Stimulated activated CD8-positive, alpha-beta memory T cell treated with anti-CD3 and anti-CD28 coated beads, Interleukin-7, amount 100 ng/mL, for 1 hour (primary cell): ENCODE measurements around the gene VWA8.

Experiments used
- DNase-seq, 2 donors: peaks; one replicate each; pipeline ENCODE4 v3.0.0-alpha.2; 2020; ENCODE audit warnings: low read depth in 2 of 2

VWA8 gene

DNA sequence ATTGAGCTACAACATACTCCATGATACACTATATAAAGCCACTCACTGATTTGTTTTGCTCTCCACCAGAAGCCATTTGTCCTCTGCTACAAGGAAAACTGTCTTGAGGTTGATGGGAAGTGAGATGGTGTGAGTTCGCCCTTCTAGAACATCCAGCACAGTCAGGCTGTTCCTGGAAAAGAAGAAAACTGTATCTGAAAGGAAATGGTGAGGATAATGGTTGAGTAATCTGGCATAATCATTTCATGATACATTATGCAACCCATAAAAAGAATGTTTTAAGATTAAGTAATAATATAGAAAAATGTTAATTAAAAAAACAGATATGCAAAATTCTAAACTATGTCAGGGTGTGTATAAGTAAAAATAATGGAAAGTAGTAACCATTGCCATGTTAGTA, 269.6 kb downstream of the VWA8 start:
- no peak for DNase-seq

GRCh38 chr13:41682766-41683165, 278.1 kb downstream of the VWA8 start:
- no peak for DNase-seq

DNA sequence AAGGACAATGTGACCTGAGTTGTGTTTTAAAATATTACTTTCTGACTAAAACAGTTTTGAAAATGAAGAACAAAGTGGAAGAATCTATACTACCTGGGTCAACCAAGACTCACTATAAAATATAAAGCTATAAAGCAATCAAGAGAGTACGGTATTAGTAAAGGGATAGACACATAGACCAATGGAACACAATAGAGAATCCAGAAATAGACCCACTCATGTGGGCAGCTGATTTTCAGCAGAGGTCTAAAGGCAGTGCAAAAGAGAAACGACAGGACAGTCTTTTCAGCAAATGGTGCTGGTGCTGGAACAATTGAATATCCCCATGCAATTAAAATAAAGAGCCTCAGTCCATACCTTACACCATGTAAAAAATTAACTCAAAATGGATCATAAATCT, 278.9 kb downstream of the VWA8 start:
- DNase-seq = no peak

GRCh38 chr13:41681587-41681986, 279.3 kb downstream of the VWA8 start:
- no peak for DNase-seq

DNA sequence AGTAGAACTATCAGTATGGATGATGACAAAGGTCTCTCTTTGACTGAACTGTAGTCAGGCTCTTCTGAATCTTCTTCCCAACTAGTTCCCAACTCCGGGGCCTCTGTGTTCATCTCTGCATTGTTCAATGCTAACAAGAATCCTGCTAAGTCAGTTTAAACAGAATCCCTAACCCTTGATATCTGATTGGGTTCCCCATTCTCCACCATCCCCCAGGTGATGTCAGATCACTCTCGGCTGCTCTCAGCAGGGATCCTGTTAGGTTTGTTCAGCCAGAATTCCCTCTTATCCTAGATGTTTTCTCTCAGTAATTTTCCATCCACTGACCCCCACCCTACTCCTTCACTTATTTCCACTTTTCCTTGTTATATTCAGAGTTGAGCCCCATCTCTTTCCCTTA, 280.0 kb downstream of the VWA8 start:
- no peak for DNase-seq

GRCh38 chr13:41678848-41679247, 282.1 kb downstream of the VWA8 start:
- DNase-seq = no peak

GRCh38 chr13:41678249-41678648, 282.7 kb downstream of the VWA8 start:
- no peak for DNase-seq

DNA sequence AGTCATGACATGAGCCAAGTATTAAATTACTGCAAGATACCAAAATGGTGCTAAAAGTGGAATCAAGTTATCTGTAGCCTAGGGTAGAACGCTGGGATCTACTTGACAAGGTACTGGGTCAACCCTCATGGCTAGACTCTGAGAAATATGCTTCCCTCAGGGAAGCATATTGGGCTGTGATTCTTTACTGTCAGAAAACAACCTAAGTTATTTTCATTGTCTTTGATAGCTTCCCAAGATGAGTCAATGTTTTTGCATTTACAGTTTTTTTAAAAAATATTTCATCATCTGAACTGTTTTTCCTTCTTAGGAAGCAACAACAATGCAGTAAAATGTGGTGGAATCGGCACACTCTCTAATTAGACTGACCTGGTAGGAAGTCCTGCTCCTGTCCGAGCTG, 285.6 kb downstream of the VWA8 start:
- no peak for DNase-seq

DNA sequence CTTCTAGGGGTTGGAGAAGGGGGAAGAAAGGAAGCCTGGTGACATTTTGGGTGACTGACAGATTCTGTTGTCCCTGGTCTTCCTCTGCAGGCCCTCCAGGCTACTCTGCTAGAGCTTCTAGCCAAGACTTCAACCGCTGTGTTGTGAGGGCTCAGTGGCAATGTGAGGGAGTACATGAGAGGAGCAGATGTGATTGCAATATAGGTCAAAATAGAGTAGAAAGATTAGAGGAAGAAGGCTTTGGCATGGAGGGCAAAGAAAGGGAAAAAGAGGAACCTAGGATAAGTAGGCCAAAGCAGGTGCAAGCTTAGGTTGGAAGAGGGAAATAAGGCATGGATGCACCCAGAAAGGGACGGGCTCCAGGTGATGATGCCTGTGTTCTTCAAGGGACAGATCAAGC, 286.7 kb downstream of the VWA8 start:
- DNase-seq = no peak

DNA sequence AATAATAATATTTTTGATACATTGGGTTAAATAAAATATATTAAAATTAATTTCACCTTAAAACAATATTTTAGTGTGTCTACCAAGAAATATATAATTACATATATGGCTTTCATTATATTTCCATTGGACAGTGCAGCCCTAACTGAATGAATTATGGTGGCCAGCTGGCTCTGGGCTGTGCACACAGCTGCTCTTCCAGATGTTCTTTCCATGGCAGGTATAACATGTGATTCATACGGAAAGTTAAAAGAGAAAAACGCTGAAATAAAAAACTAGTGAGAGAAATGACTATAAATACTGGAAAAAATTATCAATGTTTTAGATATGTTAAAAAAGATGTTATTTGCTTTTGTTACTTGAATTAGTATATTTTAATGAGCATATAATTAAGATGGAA, 287.3 kb downstream of the VWA8 start:
- DNase-seq = no peak

GRCh38 chr13:41670873-41671443, 290.0 kb downstream of the VWA8 start:
- no peak for DNase-seq

- DNase-seq = no peak
Measured at GRCh38 chr13:41668130-41668757, 292.7 kb downstream of the VWA8 start.

DNA sequence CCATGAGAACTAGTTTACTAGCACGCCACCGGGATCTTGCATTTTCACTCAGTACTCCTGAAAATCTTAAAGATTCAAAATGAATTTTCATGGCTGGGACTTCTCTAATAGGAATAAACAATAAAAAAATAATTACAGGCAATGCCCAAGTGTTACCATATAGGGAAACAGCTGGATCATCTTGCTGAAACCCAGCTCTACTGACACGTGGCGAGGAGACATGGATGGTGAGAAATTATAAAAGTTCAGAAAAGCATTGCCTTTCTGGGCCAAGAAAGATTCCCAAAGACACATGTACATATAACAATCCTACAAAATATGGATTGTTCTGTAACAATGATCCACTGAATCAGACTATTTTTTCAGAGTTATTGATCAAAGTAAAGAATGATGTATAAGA, 294.3 kb downstream of the VWA8 start:
- no peak for DNase-seq

DNA sequence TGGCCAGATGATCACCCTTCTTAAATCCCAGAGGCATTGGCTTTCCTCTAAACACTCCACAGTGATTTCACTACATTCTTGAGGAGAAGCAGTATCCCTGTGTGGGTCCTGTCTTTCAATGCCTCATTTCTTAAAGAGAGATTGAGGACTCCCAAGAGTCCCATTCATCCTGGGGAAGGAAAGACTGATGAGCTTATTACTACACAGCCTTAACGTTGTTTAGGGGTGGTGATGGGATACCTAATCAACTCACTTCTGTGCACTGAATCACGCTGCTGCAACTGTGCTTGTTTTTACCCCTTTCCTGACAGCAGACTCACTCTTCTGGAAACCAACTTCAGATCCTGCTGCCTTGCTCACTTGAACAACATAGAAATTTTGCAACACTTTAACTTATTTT, 300.5 kb downstream of the VWA8 start:
- no peak for DNase-seq

GRCh38 chr13:41658057-41658661, 302.8 kb downstream of the VWA8 start:
- DNase-seq = no peak

GRCh38 chr13:41655997-41656396, 304.9 kb downstream of the VWA8 start:
- no peak for DNase-seq

DNA sequence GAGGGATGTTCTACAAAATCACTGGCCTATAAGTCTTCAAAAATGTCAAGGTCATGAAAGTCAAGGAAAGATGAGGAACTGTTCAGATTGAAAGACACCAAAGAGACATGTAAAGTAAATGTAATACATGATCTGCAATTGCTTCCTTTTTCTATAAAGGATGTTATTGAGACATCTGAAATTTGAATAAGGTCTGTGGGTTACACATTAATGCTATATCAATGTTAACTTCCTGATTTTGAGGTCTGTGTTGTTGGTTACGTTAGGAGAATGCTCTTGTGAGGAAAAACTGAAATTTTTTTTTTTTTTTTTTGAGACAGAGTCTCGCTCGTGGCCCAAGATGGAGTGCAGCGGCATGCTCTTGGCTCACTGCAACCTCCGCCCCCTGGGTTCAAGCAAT, 306.1 kb downstream of the VWA8 start:
- no peak for DNase-seq

GRCh38 chr13:41652735-41653361, 308.1 kb downstream of the VWA8 start:
- DNase-seq = no peak

DNA sequence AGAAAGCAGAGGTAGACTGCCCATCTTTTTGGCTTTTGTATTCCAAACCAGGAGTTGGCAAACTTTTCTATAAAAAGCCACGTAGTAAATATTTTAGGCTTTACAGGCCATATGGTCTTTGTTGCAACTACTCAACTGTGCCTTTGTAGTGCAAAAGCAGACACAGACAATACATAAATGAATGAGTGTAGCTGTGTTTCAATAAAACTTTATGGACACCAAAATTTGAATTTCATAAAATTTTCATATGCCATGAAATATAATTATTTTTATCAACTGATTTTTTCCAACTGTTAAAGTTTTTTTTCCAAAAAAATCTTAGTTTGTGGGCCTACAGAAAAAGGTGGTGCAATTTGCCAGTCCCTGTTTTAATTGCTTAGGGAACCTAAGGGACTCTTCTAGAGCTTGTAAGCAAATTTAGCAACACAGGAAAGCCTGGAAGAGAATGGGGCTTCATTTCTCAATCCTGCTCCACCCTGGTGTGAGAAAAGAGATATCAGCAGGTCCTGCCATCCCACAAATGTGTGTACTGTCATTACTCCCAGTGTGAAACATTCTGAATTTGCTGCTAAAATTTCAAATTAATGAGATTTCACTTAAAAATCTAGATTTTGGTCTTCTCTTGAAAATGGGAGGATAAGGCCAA, 309.4 kb downstream of the VWA8 start:
- no peak for DNase-seq

GRCh38 chr13:41650706-41651105, 310.2 kb downstream of the VWA8 start:
- no peak for DNase-seq

DNA sequence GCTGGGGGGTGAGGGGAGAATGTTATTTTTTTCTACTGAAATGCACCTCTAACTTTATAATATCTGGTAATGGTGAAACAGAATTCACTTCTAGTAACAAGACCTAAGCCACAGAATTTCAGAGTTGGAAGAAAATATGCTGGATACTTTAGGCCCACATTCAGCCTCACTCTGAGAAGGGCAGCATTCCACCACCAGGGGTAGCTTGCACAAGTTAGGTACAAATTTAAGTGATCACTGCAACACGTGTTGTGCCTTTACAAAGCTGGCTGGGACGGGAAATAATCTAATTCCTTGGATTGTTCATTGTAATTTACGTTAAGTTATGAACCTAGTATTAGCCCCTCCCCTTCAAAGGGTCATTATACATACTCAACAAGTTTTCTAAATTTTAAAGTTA, 311.2 kb downstream of the VWA8 start:
- no peak for DNase-seq

DNA sequence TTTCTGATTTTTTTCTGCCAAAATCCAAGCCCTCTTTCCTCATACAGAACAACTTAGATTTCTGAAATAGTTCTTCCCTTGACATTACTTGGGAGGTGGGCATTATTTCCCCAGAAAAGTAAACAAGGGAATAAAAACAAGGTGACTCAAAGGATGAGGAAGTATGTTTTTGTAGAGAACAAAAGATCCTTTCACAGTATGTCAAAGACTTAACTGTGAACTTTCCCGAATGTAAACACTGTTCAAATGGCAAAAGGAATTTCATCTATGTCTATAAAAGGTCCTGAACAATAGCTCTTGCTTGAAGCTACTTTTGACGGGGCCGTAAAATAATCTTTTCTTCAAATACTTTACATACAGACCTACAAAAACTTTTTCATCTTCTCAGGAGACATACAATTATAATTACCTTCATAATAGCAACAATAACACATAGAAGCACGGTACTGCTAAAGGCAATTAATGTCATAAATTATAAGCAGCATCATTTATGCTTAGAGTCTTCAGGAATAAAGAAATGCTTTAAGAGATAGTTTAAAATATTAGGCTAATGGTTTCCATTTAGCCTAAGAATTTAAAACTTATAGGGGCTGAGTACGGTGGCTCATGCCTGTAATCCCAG, 312.5 kb downstream of the VWA8 start:
- no peak for DNase-seq
